Mucosa of stomach (tissue), 1 donor: ENCODE data around the gene ITCH.
"Not testable (repeated sequence)": the region's sequence is repeated elsewhere in the genome, so short reads cannot be mapped to it uniquely, and the experiment has no call there.

Experiments
- H3K27me3 ChIP-seq: one replicate; pipeline ENCODE4 v1.7.0; 2013; ENCODE audit warnings: mild to moderate bottlenecking, low read length; ENCODE audit not compliant: control insufficient read depth, insufficient read depth
- H3K36me3 ChIP-seq: one replicate; pipeline ENCODE4 v1.7.0; 2013; ENCODE audit warnings: low read length; ENCODE audit not compliant: control insufficient read depth, insufficient read depth
- H3K4me1 ChIP-seq: one replicate; pipeline ENCODE4 v1.7.0; 2013; ENCODE audit warnings: mild to moderate bottlenecking, low read length; ENCODE audit not compliant: control insufficient read depth, insufficient read depth
- H3K4me3 ChIP-seq: one replicate; pipeline ENCODE4 v1.7.0; 2013; ENCODE audit warnings: low read length
- H3K9ac ChIP-seq: one replicate; pipeline ENCODE4 v1.7.0; 2013; ENCODE audit warnings: mild to moderate bottlenecking, low read length, moderate library complexity
- H3K9me3 ChIP-seq: one replicate; pipeline ENCODE4 v1.7.0; 2013; ENCODE audit warnings: mild to moderate bottlenecking, low read length, moderate library complexity; ENCODE audit not compliant: control insufficient read depth
- donor health status: Pancreatic carcinoma.

ITCH gene

GRCh38 chr20:34369265-34369664, 6.2 kb downstream of the ITCH start:
- no peak overlapping the region for H3K9ac ChIP-seq
- no peaks in the 10 kb centered on the region for H3K9me3 ChIP-seq
- no peaks in the 10 kb centered on the region for H3K27me3 ChIP-seq
- H3K4me3 ChIP-seq = no peak overlapping the region
- H3K4me1 ChIP-seq = peaks cover 21% of the 10 kb centered on the region
- peaks cover 3% of the 10 kb centered on the region for H3K36me3 ChIP-seq

GRCh38 chr20:34370062-34370461, 7.0 kb downstream of the ITCH start:
- peaks cover 3% of the 10 kb centered on the region for H3K36me3 ChIP-seq
- no peak overlapping the region for H3K9ac ChIP-seq
- H3K9me3 ChIP-seq = no peaks in the 10 kb centered on the region
- no peaks in the 10 kb centered on the region for H3K27me3 ChIP-seq
- H3K4me1 ChIP-seq = peaks cover 17% of the 10 kb centered on the region
- H3K4me3 ChIP-seq = no peak overlapping the region

GRCh38 chr20:34373445-34373844, 10.4 kb downstream of the ITCH start:
- H3K36me3 ChIP-seq = peaks cover 3% of the 10 kb centered on the region
- H3K4me3 ChIP-seq = no peak overlapping the region
- peaks cover 8% of the 10 kb centered on the region for H3K4me1 ChIP-seq
- H3K9ac ChIP-seq = no peak overlapping the region
- H3K27me3 ChIP-seq = no peaks in the 10 kb centered on the region
- H3K9me3 ChIP-seq = no peaks in the 10 kb centered on the region

GRCh38 chr20:34374209-34374760, 11.2 kb downstream of the ITCH start:
- Histone ChIP-seq H3K27me3 (no peaks in the 10 kb centered on the region), H3K9me3 (no peaks in the 10 kb centered on the region), H3K9ac (no peak overlapping the region), H3K4me3 (no peak overlapping the region), H3K4me1 (peaks cover 4% of the 10 kb centered on the region), H3K36me3 (peaks cover 2% of the 10 kb centered on the region)

- Histone ChIP-seq H3K4me3 (no peak overlapping the region), H3K9ac (no peak overlapping the region), H3K36me3 (no peaks in the 10 kb centered on the region), H3K27me3 (no peaks in the 10 kb centered on the region), H3K4me1 (peaks cover 4% of the 10 kb centered on the region), H3K9me3 (no peaks in the 10 kb centered on the region)
These were observed 12.9 kb downstream of the ITCH start for GRCh38 chr20:34375977-34376430.

- Histone ChIP-seq H3K27me3 (no peaks in the 10 kb centered on the region), H3K9me3 (no peaks in the 10 kb centered on the region), H3K36me3 (no peaks in the 10 kb centered on the region), H3K9ac (no peak overlapping the region), H3K4me1 (peaks cover 4% of the 10 kb centered on the region), H3K4me3 (no peak overlapping the region)
These were observed 14.2 kb downstream of the ITCH start for GRCh38 chr20:34377072-34377847.

GRCh38 chr20:34382174-34382573, 19.1 kb downstream of the ITCH start:
- H3K27me3 ChIP-seq = no peaks in the 10 kb centered on the region
- no peaks in the 10 kb centered on the region for H3K9me3 ChIP-seq
- H3K9ac ChIP-seq = no peak overlapping the region
- no peak overlapping the region for H3K4me3 ChIP-seq
- H3K36me3 ChIP-seq = no peaks in the 10 kb centered on the region
- peaks cover 9% of the 10 kb centered on the region for H3K4me1 ChIP-seq

- not testable (repeated sequence) for H3K9me3 ChIP-seq, H3K4me3 ChIP-seq, H3K9ac ChIP-seq, H3K4me1 ChIP-seq, H3K27me3 ChIP-seq, H3K36me3 ChIP-seq
These were observed 19.9 kb downstream of the ITCH start for GRCh38 chr20:34382877-34383455.

GRCh38 chr20:34385464-34385863, 22.4 kb downstream of the ITCH start:
- Histone ChIP-seq H3K9me3 (no peaks in the 10 kb centered on the region), H3K4me3 (no peak overlapping the region), H3K9ac (no peak overlapping the region), H3K27me3 (no peaks in the 10 kb centered on the region), H3K4me1 (peaks cover 11% of the 10 kb centered on the region), H3K36me3 (no peaks in the 10 kb centered on the region)

- Histone ChIP-seq H3K9me3 (no peaks in the 10 kb centered on the region), H3K4me1 (peaks cover 19% of the 10 kb centered on the region), H3K4me3 (no peak overlapping the region), H3K27me3 (no peaks in the 10 kb centered on the region), H3K9ac (no peak overlapping the region), H3K36me3 (peaks cover 4% of the 10 kb centered on the region)
These were observed 24.9 kb downstream of the ITCH start for GRCh38 chr20:34388000-34388399.

- H3K9me3 ChIP-seq = no peaks in the 10 kb centered on the region
- peaks cover 19% of the 10 kb centered on the region for H3K4me1 ChIP-seq
- H3K4me3 ChIP-seq = no peak overlapping the region
- peaks cover 7% of the 10 kb centered on the region for H3K36me3 ChIP-seq
- no peaks in the 10 kb centered on the region for H3K27me3 ChIP-seq
- no peak overlapping the region for H3K9ac ChIP-seq
These were observed 25.6 kb downstream of the ITCH start for GRCh38 chr20:34388678-34389077.

GRCh38 chr20:34389206-34389953, 26.3 kb downstream of the ITCH start:
- Histone ChIP-seq H3K9me3 (no peaks in the 10 kb centered on the region), H3K4me3 (no peak overlapping the region), H3K36me3 (peaks cover 7% of the 10 kb centered on the region), H3K4me1 (peaks cover 19% of the 10 kb centered on the region), H3K27me3 (no peaks in the 10 kb centered on the region), H3K9ac (no peak overlapping the region)
